GM19023 (cell line): ENCODE data around the gene ATG4A.

Source experiments
- ATAC-seq: cut with Tn5 transposase; IDR thresholded peaks from one replicate; pipeline ENCODE4 v1.9.1; 2021; ENCODE audit warnings: mild to moderate bottlenecking, moderate library complexity; ENCODE audit not compliant: unreplicated experiment

Gene ATG4A

DNA sequence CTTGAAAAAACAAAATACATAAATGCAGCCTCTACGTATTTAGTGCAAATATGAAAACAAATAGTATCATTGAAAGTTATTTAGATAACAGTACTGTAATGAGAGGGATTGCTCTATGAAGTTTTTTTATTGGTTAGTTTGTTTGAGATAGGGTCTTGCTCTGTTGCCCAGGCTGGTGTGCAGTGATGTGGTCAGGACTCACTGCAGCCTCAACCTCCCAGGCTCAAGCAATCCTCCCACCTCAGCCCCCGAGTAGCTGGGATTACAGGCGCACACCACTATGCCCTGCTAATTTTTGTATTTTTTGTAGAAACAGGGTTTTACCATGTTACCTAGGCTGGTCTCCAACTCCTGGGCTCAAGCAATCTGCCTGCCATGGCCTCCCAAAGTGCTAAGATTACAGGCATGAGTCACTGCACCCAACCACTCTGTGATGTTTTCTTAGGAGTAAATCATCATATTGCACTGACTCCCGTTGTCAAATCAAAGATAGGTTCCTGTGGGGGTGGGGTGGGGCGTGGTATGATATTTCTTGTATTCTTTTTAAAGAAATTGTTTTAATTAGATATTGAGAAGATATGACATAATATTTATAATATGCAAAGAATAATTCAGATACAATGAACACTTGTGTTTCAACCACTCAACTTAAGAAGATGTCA lies 75.8 kb downstream of the ATG4A start:
- ATAC-seq, result no peak

GRCh38 chrX:108168961-108169740 lies 77.6 kb downstream of the ATG4A start:
- ATAC-seq, result no peak

DNA sequence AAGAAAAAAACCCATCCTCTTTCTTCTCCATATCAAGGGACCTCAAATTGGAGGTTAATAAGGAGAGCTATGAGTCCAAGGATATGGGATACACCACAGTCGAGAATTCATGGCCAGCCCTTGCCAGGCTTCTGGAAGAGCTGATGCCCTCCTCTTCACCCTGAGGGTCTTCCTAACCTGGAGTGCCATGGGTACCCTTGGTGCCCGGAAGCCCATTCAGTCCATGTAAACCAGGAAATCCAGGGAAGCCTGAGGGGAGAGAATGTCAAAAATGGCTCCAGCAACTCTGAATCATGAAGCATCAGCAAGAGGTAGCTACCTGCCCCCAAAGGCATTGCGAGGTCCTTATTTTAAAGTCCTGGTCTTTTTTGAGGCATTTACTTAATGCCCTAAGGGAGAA lies 78.2 kb downstream of the ATG4A start:
- no peak for ATAC-seq

- no peak for ATAC-seq
Measured at GRCh38 chrX:108171671-108172070, 80.1 kb downstream of the ATG4A start.

DNA sequence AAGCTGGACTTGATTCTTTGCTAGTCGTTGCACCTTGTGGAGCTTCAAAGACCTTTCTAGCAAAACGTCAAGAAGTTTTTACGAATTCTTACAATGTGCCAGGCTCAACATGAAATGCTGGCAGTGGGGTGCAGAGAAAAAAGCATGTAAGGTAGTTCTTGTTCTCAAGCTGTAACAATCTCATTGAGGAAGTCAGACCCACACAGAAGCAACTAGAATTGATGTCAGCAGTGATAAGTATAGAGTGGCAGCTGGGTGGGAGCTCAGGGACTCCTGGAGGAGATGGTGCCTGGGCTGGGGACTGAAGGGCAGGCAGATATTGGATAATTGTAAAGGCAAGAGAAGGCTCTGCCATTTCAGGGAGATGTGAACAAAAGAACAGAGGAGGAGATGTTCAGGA lies 82.3 kb downstream of the ATG4A start:
- no peak for ATAC-seq

- ATAC-seq, result no peak
Measured at GRCh38 chrX:108177351-108178142, 86.0 kb downstream of the ATG4A start.

GRCh38 chrX:108178143-108178498 lies 86.5 kb downstream of the ATG4A start:
- ATAC-seq, result no peak

DNA sequence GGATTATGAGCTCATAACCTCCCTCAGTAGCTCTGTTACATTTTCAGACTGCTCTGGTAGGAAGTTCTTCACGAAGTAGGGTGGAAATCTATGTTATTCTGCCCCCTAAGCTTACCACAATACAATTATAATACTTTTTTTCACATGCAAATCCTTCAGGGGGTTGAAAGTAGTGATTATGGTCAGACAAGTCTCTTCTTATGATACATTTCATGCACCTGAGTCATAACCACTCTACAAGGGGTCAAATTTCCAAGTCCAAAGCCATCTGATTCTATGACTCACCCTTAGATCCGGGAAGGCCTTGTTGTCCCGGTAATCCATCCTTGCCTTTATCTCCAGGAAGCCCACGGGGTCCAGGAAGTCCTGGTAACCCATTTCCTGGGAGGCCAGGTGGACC lies 95.2 kb downstream of the ATG4A start:
- no peak for ATAC-seq

- ATAC-seq, result no peak
Measured at GRCh38 chrX:108198420-108198819, 106.8 kb downstream of the ATG4A start.

DNA sequence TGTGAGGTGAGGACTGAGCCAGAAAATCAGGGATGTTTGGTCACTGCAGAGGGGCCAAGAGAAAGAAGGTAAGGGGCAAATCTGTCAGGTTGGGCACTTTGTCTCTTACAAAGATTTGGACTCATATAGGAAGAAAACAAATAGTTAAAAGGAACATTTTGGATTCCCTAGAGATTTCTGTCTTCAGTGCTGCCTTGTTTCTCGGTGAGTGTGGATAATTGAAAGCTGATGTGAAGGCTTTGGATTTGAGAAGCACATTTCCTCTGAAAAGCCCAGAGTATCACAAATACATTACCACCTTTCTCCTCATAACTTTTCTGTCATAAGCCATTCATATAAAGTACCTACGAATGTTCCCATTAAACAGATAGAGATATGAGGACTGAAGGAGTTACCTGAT lies 107.5 kb downstream of the ATG4A start:
- ATAC-seq, result no peak

- ATAC-seq, result no peak
Measured at GRCh38 chrX:108199691-108200090, 108.1 kb downstream of the ATG4A start.

DNA sequence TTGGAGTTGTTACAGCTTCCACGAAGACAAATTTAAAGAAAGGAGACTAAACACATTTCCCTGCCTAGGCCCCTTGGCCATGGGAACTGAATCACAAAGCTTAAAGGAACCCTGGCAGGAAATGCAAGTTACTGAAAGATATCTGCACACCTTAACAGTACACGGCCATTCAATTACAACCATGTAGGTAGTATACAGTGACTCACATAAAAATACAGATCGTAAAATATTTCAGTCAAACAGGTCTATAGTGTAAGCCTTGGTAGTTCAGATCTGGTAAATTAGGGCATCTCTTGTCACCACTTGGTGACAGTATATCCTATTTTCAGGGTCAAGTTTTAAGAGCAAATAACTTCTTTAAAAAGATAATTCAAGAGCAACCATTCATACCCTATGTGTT lies 112.0 kb downstream of the ATG4A start:
- no peak for ATAC-seq
